Endothelial cell of umbilical vein (primary cell): ENCODE data around the gene AKAP8.

Source experiments
- CTCF ChIP-seq, 2 donors: IDR thresholded peaks; 1 replicate in 1 of 2; 2 replicates in 1 of 2; pipeline ENCODE4 v1.5.1; 2011; ENCODE audit warnings: low read length in 2 of 2, mild to moderate bottlenecking in 2 of 2, moderate library complexity in 2 of 2, control low read depth in 1 of 2, inconsistent platforms in 1 of 2, low read depth in 1 of 2; ENCODE audit not compliant: insufficient read depth in 1 of 2; ENCODE audit errors: extremely low read depth in 1 of 2
- EZH2 ChIP-seq: IDR thresholded peaks from 2 replicates; pipeline ENCODE4 v1.6.1; 2012; ENCODE audit warnings: borderline replicate concordance, low read depth, mild to moderate bottlenecking, moderate library complexity, low read length, inconsistent platforms; ENCODE audit not compliant: severe bottlenecking
- FOS ChIP-seq: IDR thresholded peaks from 2 replicates; pipeline ENCODE4 v1.6.1; 2011; ENCODE audit warnings: mild to moderate bottlenecking, low read length, moderate library complexity, borderline replicate concordance; ENCODE audit not compliant: insufficient read depth
- MAX ChIP-seq: IDR thresholded peaks from 2 replicates; pipeline ENCODE4 v1.6.1; 2011; ENCODE audit not compliant: insufficient read depth, insufficient read length
- MYC ChIP-seq: IDR thresholded peaks from one replicate; pipeline ENCODE4 v1.6.1; 2011; ENCODE audit warnings: mild to moderate bottlenecking, low read depth, low read length
- POLR2A ChIP-seq: IDR thresholded peaks from 2 replicates; pipeline ENCODE4 v1.6.1; 2012; ENCODE audit warnings: low read depth, mild to moderate bottlenecking, control low read depth, low read length
- POLR2AphosphoS5 ChIP-seq: IDR thresholded peaks from 2 replicates; pipeline ENCODE4 v1.6.1; 2012; ENCODE audit warnings: low read depth, mild to moderate bottlenecking, control low read depth, low read length, moderate library complexity; ENCODE audit not compliant: insufficient read depth

GRCh38 chr19:15371786-15372380 lies 7.7 kb downstream of the AKAP8 start:
- no peak for TF ChIP-seq CTCF (IDR thresholded peaks at IDR 0.05; ENCODE audit: extremely low read depth in 1 of 2, insufficient read depth in 1 of 2, low read depth in 1 of 2, low read length in 2 of 2)
- no peak for TF ChIP-seq POLR2A
- no peak for TF ChIP-seq MAX
- no peak for TF ChIP-seq FOS
- TF ChIP-seq POLR2AphosphoS5, result no peak
- no peak for TF ChIP-seq EZH2
- TF ChIP-seq MYC, result no peak
